CD4-positive, alpha-beta T cell (primary cell): Measurements from ENCODE around the gene MED25. TPM values are rescaled to one million over a fixed set of nuclear protein-coding genes. Genes with fewer than 3 reads are reported as not detected.
A peak's percentile ranks its signal among the peaks of the same experiment; 100 is the strongest.

Source experiments
- ATAC-seq: fragments of 200-7000 bp; cut with Tn5 transposase; one replicate; pipeline ENCODE4 v1.10.0; 2022; ENCODE audit warnings: mild to moderate bottlenecking; ENCODE audit not compliant: poor library complexity
- CTCF ChIA-PET: fragments of 350-600 bp; sonication (Branson Sonifier 250); formaldehyde crosslinking; loops from one replicate; lab custom pipeline; 2021; ENCODE audit warnings: antibody characterized with exemption, inconsistent platforms; lab: Charles Lee
- POLR2A ChIA-PET: fragments of 350-600 bp; sonication (Branson Sonifier 250); formaldehyde crosslinking; loops from one replicate; lab custom pipeline; 2021; ENCODE audit warnings: antibody characterized with exemption, inconsistent platforms; lab: Charles Lee
- DNase-seq, 14 experiments: peaks; one replicate each; pipeline ENCODE4 v3.0.0-alpha.2; 2013 to 2020; ENCODE audit warnings: mixed read lengths in 2 of 14
- H3K27ac ChIP-seq, 2 donors: one replicate each; pipeline versions ENCODE4 v1.5.1 to v1.7.0; 2013; ENCODE audit warnings: low read length in 2 of 2, low read depth in 1 of 2, mild to moderate bottlenecking in 1 of 2
- H3K27me3 ChIP-seq, 2 experiments: 1 replicate in 1 of 2; 2 replicates in 1 of 2; pipeline versions ENCODE4 v1.6.1 to v1.7.0; 2013; ENCODE audit warnings: low read length in 2 of 2, control low read depth in 1 of 2, mild to moderate bottlenecking in 1 of 2, moderate library complexity in 1 of 2; ENCODE audit not compliant: insufficient read depth in 2 of 2, control insufficient read depth in 1 of 2
- H3K36me3 ChIP-seq: one replicate; pipeline ENCODE4 v1.6.1; 2013; ENCODE audit warnings: low read length, control low read depth; ENCODE audit not compliant: insufficient read depth
- H3K4me1 ChIP-seq: one replicate; pipeline ENCODE4 v1.6.1; 2013; ENCODE audit warnings: low read length, control low read depth; ENCODE audit not compliant: insufficient read depth
- H3K4me3 ChIP-seq: one replicate; pipeline ENCODE4 v1.5.1; 2013; ENCODE audit warnings: mild to moderate bottlenecking, low read length, moderate library complexity
- H3K9me3 ChIP-seq, 2 experiments: 1 replicate in 1 of 2; 2 replicates in 1 of 2; pipeline versions ENCODE4 v1.6.1 to v1.7.0; 2013; ENCODE audit warnings: low read length in 2 of 2, mild to moderate bottlenecking in 2 of 2, control low read depth in 1 of 2, moderate library complexity in 1 of 2; ENCODE audit not compliant: control insufficient read depth in 1 of 2, insufficient read depth in 1 of 2
- H3K27ac Mint-ChIP-seq: one replicate; pipeline ENCODE4 v1.8.0; 2020; ENCODE audit warnings: mixed read lengths
- H3K27me3 Mint-ChIP-seq: one replicate; pipeline ENCODE4 v1.8.0; 2021; ENCODE audit warnings: mixed read lengths
- H3K36me3 Mint-ChIP-seq: one replicate; pipeline ENCODE4 v1.8.0; 2021; ENCODE audit warnings: low read depth, mixed read lengths
- H3K4me1 Mint-ChIP-seq: one replicate; pipeline ENCODE4 v1.8.0; 2021; ENCODE audit warnings: low read depth, mixed read lengths
- H3K4me3 Mint-ChIP-seq: one replicate; pipeline ENCODE4 v1.8.0; 2020; ENCODE audit warnings: mild to moderate bottlenecking, mixed read lengths
- H3K9me3 Mint-ChIP-seq: one replicate; pipeline ENCODE4 v1.8.0; 2020; ENCODE audit warnings: mixed read lengths
- intact Hi-C, 2 experiments: fragments of 100-400 bp; cut with DNase I in 1 of 2; cut with micrococcal nuclease in 1 of 2; formaldehyde crosslinking; loops; one replicate each; pipeline versions ENCODE4 v1.15.1 to v1.9.0; 2023 to 2025; cut with DNase I, micrococcal nuclease
- total RNA-seq, 174 experiments: library from RNA in 2 of 174; stranded (reverse) in 2 of 174; gene quantifications; one replicate each; pipeline ENCODE4 v1.2.3 and lab custom pipeline; 2021 to 2026
- TF ChIP-seq, protein P1 (sequence below): fragments of 200-600 bp; IDR thresholded peaks from one replicate; pipeline ENCODE4 v1.8.0; 2022; ENCODE audit warnings: antibody characterized with exemption, mild to moderate bottlenecking

The MED25 gene
- total RNA-seq, 2 experiments from 2014 or later: 67.2 to 67.8 TPM

DNA sequence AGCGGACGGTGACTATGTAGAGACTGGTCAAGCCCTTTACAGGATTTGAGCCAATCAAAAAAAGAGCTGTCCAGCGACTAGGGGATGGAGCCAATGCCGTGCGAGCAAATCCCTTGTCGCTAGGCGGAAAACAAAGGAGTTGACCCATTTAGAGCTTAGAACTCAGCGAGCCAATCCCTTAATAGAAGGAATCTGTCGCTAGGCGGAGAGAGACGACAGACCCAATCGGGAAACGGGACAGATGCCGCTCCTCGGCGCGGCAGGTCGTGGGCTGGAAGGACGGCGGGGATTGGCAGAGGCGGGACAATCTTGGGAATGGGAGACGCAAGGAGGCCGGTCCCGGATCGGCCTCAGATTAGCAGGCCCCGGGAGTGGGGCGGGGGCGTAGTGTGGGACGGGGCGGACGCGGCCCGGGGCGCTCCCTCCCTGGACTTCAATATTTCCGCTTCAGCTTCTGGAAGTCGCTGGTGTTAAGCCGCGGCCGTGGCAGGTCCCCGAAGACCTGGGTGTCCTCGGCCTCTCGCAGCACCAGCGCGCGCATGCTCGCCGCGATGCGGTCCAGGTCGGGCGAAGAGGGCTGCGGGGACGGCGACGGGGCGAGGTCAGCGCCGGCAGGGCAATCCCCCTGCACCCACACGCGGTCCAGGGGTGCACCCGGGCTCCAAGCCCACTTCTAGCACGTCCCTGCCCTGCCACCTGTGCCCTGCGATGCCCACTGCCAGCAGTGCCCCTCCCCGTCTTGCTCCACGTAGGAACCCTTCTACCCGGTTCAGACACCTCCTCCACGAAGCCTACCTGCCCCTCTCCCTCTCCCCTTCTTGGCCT lies 51.6 kb downstream of the MED25 start:
- H3K36me3 ChIP-seq: peaks cover 9% of the 10 kb centered on the region
- H3K4me3 Mint-ChIP-seq: peak overlapping the region; percentile 78
- ATAC-seq: peak; percentile 77
- POLR2A ChIA-PET: interaction anchor here (0.6 to 5.2 kb wide), 19 partner anchors 7 to 876 kb away, joined by 3 to 75 read pairs (median 4); partner anchors contain the start of genes AKT1S1, AP2A1, ATF5 and FUZ
- H3K4me3 ChIP-seq: peak overlapping the region; percentile 61
- TF ChIP-seq, protein P1, sequence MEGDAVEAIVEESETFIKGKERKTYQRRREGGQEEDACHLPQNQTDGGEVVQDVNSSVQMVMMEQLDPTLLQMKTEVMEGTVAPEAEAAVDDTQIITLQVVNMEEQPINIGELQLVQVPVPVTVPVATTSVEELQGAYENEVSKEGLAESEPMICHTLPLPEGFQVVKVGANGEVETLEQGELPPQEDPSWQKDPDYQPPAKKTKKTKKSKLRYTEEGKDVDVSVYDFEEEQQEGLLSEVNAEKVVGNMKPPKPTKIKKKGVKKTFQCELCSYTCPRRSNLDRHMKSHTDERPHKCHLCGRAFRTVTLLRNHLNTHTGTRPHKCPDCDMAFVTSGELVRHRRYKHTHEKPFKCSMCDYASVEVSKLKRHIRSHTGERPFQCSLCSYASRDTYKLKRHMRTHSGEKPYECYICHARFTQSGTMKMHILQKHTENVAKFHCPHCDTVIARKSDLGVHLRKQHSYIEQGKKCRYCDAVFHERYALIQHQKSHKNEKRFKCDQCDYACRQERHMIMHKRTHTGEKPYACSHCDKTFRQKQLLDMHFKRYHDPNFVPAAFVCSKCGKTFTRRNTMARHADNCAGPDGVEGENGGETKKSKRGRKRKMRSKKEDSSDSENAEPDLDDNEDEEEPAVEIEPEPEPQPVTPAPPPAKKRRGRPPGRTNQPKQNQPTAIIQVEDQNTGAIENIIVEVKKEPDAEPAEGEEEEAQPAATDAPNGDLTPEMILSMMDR: no peak
- intact Hi-C loops: loop anchor here (2.0 to 10.0 kb wide), 3 partner anchors 19 to 1235 kb away; partner anchors contain the start of genes DBP (in 1 of the 2) and PTOV1 (in 1 of the 2)
- peaks cover 35% of the 10 kb centered on the region for H3K4me1 Mint-ChIP-seq
- H3K9me3 ChIP-seq: peaks cover 0 to 7% of the 10 kb centered on the region in 2 experiments
- H3K9me3 Mint-ChIP-seq: no peaks in the 10 kb centered on the region
- H3K27me3 ChIP-seq: no peaks in the 10 kb centered on the region
- no peaks in the 10 kb centered on the region for H3K27me3 Mint-ChIP-seq
- DNase-seq: peak; percentile 78 to 98 (median 86)
- peaks cover 24% of the 10 kb centered on the region for H3K36me3 Mint-ChIP-seq
- H3K4me1 ChIP-seq: peaks cover 67% of the 10 kb centered on the region
- CTCF ChIA-PET: interaction anchor here (1.0 kb wide), 2 partner anchors 19 to 152 kb away, joined by 4 read pairs; partner anchors contain the start of gene PTOV1
- no peak overlapping the region for H3K27ac Mint-ChIP-seq
- H3K27ac ChIP-seq: peak overlapping the region; percentile 68 to 76

DNA sequence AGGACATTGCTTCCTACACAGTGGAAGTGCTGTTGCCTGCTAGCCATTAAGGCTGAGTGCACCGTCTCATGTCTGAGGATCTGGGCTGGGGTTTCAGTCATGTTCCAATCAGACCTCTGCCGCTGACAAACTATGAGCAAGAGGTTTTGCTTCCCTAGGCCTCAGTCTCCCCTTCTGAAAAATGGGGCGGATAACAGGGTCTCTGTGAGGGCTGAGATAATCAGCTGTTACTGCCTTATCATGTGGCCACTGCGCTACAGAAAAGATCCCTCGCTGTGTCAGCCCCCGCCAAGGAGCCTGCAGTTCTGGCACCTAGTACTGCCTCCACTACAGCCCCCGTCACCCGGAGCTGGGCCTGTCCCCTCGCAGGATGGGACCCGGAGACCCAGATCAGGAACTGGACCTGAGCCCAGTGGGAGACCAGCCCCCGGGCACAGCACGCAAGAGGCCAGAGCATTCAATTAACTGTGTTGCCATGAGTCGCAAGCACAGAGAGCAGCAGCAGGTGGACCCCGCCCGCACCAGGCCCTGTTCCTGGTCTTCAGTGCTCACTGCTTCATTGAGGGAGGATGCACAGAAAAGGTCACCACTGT lies 52.3 kb downstream of the MED25 start:
- ATAC-seq: no peak
- CTCF ChIA-PET: no interaction called here
- Histone ChIP-seq H3K27ac (peak overlapping the region; percentile 68 to 76), H3K4me1 (peaks cover 64% of the 10 kb centered on the region), H3K9me3 (peaks cover 0 to 7% of the 10 kb centered on the region in 2 experiments), H3K36me3 (peaks cover 4% of the 10 kb centered on the region), H3K27me3 (no peaks in the 10 kb centered on the region), H3K4me3 (peak overlapping the region; percentile 61)
- no peak for DNase-seq
- Mint-ChIP-seq H3K4me1 (peaks cover 36% of the 10 kb centered on the region), H3K36me3 (peaks cover 17% of the 10 kb centered on the region), H3K9me3 (no peaks in the 10 kb centered on the region), H3K27ac (no peak overlapping the region), H3K4me3 (peak overlapping the region; percentile 78), H3K27me3 (no peaks in the 10 kb centered on the region)
- intact Hi-C loops: loop anchor here in 1 of 2 experiments (10.0 kb wide), 1 partner anchor 1236 kb away; the partner anchor contains the start of gene DBP
- POLR2A ChIA-PET: interaction anchor here (0.9 to 4.4 kb wide), 3 partner anchors 15 to 57 kb away, joined by 3 to 75 read pairs (median 14); partner anchors contain the start of genes FUZ and PTOV1
- TF ChIP-seq, protein P1: no peak

DNA sequence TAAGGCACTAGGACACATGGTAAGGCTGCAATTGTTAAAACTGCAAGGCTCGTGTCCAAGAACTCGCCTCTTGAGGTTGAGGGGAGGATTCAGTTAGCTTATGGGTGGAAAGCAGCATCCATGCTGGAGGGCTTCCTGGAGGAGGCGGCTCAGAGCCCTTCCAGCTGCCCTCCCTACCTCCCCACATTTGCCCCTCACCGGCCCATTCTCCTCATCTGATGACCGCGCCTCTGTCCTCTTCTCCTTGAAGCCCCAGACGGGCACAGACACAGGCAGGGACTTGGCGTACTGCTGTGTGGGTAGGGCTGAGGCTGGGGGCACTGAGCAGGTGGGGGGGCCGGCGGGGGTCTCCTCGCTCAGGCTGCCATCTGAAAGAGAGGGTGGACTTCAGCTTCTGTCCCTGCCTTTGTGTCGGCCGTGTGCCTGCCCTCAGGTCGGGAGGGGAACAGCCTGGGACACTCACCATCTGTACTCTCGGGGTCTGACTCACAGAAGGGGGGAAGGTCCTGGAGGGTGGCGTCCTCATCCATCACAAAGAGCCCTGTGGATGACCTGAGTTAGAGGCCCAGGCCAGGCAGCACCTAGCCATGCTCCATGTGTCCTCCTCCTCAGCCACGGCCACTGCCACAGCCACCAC lies 53.4 kb downstream of the MED25 start:
- no peak overlapping the region for H3K4me3 ChIP-seq
- TF ChIP-seq, protein P1: no peak
- ChIA-PET POLR2A (no interaction called here), CTCF (no interaction called here)
- H3K27ac Mint-ChIP-seq: peak overlapping the region; percentile 40
- no peak for DNase-seq
- no peak overlapping the region for H3K27ac ChIP-seq
- intact Hi-C loops: loop anchor here in 1 of 2 experiments (10.0 kb wide), 1 partner anchor 1237 kb away; the partner anchor contains the start of gene DBP
- peaks cover 4% of the 10 kb centered on the region for H3K36me3 ChIP-seq
- H3K4me1 ChIP-seq: peaks cover 60% of the 10 kb centered on the region
- no peaks in the 10 kb centered on the region for H3K9me3 Mint-ChIP-seq
- H3K27me3 Mint-ChIP-seq: no peaks in the 10 kb centered on the region
- peaks cover 0 to 7% of the 10 kb centered on the region in 2 experiments for H3K9me3 ChIP-seq
- H3K36me3 Mint-ChIP-seq: peaks cover 7% of the 10 kb centered on the region
- peaks cover 31% of the 10 kb centered on the region for H3K4me1 Mint-ChIP-seq
- no peaks in the 10 kb centered on the region for H3K27me3 ChIP-seq
- ATAC-seq: no peak
- peak overlapping the region; percentile 78 for H3K4me3 Mint-ChIP-seq
